OCI-LY7 (cell line): ENCODE data around the gene ANKRD11.

Source experiments
- EZH2phosphoT487 ChIP-seq: fragments of 200-600 bp; sonication (generic); IDR thresholded peaks from 2 replicates; pipeline ENCODE4 v1.6.1; 2018; ENCODE audit warnings: low read depth, borderline replicate concordance, mild to moderate bottlenecking, mixed run types, antibody characterized with exemption, low read length, moderate library complexity, mixed read lengths
- TF ChIP-seq, protein P1 (sequence below): fragments of 200-600 bp; sonication (generic); conservative IDR thresholded peaks from 2 replicates; pipeline ENCODE4 v1.5.1; 2014; ENCODE audit warnings: mild to moderate bottlenecking, antibody characterized with exemption, low read length, moderate library complexity, mixed read lengths

DNA sequence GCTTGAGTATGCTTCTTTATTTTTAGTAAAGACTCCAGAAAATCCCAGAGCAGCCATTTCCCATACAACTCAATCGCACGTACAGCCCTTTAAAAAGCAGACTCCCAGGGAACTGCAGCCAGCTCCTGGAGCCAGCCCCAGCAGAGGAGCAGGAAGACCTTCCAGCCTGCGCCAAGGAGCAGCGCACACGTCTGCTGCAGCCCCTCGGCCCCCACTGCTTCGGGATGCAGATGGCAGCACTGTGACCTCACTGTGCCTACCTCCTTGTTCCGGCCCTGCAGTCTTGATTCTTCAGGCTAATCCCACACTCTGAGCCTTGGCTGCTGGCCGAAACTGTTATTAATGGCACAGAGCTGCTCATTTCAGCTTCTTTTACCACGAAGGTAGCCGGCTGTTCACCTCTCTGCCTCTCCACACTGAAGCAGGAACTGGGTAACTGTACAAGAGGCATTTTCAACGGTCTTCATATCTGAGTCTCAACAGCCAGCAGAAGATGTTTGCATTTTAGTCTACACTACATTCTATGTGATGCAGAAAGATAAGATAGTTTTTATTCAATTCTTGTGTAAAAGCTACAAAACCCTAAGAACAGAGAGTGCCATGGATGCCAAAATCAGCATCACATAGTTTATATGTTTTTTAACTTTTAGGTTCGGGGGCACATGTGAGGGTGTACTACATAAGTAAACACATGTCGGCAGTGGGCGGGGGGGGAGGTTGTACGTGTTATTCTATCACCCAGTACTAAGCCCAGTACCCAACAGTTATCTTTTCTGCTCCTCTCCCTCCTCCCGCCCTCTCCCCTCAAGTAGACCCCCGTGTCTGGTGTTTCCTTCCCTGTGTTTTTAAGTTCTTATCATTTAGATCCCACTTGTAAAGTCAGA lies 130.9 kb downstream of the ANKRD11 start:
- TF ChIP-seq, protein P1, sequence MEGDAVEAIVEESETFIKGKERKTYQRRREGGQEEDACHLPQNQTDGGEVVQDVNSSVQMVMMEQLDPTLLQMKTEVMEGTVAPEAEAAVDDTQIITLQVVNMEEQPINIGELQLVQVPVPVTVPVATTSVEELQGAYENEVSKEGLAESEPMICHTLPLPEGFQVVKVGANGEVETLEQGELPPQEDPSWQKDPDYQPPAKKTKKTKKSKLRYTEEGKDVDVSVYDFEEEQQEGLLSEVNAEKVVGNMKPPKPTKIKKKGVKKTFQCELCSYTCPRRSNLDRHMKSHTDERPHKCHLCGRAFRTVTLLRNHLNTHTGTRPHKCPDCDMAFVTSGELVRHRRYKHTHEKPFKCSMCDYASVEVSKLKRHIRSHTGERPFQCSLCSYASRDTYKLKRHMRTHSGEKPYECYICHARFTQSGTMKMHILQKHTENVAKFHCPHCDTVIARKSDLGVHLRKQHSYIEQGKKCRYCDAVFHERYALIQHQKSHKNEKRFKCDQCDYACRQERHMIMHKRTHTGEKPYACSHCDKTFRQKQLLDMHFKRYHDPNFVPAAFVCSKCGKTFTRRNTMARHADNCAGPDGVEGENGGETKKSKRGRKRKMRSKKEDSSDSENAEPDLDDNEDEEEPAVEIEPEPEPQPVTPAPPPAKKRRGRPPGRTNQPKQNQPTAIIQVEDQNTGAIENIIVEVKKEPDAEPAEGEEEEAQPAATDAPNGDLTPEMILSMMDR = no peak
- TF ChIP-seq EZH2phosphoT487 = no peak
